ENCODE measurements around the gene ATP10D.

The ATP10D gene

DNA sequence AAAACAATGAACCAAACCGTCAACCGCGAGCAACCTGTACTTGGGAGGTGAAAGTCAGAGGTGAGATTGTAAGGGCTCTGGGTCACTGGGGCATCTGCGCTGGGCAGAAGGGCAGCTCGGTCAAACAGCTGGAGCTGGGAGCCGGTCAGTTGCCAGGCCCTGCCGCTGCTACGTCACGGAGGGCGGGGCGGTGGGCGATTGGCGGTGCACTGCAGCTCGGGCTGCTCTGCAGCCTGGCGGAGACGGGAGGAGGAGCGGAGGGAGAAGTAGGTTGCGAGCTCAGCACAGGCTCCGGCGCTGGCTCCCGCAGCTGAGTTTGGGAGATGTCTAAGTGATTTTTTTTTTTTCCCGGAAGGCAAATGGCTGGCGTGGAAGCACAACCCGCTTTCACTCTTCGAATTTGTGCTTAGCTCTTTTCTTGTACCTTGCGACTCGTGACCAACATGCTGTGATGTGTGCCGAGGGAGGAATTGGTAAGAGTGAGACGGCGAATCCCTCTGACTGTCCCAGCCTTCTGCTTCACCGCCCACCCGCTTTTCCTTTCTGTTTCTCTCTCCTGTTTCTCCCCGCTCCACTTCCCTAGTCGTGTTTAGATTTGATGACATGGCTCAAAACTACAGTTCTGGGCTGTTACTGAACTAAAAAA lies at the start of gene ATP10D:
Gene ATP10D (plus strand): TSS at position 229 of the 646 bp plus-strand sequence. CDS start 27,266 bp downstream, outside the sequence.
- in situ Hi-C loops (cut with MboI; ENCODE audit: low sequenced_read_pairs), result no loop called here

DNA sequence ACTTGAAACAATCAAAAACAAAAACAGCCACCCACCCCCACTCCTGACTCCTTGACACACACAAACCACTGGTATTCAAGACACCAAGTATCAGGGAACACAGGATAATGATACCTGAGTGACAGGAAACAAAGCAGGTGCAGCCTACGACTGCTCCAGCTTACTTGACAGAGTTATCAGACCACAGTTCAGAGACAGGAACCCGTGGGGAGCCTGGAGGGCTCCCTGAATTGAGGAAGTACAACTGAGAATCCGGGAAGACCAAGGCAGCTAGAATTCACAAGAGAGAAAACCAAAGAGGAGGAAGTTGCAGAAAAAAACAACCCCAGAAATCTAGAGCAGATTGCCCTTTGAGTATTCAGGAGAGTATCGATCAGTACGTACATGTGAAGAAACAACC lies 42.1 kb upstream of the ATP10D start:
- in situ Hi-C loops (cut with MboI; ENCODE audit: low sequenced_read_pairs), result no loop called here

DNA sequence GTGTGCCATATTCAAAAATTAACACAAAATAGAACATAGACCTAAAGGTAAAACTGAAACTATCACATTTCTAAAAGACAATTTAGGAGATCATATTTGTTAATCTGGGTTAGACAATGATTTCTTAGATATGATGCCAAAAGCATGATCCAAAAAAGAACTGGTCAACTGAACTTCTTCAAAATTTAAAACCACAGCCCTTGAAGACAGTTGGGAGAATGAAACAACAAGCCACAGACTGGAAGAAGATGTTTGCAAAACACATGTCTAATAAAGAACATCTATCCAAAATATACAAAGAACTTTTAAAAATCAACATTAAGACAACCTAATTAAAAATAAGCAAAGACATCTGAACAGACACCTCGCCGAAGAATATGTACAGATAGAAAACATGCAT lies 41.0 kb upstream of the ATP10D start:
- in situ Hi-C loops (cut with MboI; ENCODE audit: low sequenced_read_pairs), result no loop called here

DNA sequence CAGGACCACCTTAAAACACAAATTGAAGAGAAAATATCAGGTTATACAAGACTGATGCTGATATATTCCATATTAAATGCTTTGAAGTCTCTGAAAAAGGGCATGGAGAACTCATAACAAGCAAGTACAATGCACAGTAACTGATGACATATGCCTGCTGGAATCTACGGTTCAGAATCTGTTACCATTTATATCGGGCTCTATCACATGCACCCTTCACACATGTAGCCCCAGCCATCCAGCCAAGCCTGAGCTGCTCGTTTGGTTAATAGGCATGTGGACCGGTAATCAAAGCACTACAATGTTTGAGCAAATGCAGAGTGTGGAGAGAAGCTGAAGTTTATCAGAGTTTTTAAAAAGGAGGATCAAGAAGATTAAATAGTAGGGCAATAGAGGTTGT lies 33.4 kb upstream of the ATP10D start:
- in situ Hi-C loops (cut with MboI; ENCODE audit: low sequenced_read_pairs), result no loop called here

DNA sequence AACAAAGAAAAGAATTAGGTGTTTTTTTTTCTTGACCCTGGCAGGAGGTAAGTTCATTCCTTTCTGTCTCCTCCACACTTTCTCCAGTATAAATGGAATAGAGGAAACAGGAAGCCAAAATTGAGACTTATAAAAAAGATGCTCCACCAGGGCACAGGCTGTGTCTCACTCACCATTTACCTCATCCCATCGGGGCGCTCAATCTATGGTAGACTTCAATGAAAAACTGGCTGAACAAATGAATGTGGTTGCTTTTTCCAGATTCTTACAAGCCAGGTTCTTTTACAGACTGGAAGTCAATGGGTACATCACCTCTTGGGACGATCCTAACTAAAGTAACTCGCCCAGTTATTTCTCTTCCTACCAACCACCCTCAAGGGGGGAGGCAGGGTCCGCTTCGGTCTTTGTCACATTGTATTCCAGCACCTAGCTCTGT lies 22.3 kb upstream of the ATP10D start:
- in situ Hi-C loops (cut with MboI; ENCODE audit: low sequenced_read_pairs), result no loop called here

DNA sequence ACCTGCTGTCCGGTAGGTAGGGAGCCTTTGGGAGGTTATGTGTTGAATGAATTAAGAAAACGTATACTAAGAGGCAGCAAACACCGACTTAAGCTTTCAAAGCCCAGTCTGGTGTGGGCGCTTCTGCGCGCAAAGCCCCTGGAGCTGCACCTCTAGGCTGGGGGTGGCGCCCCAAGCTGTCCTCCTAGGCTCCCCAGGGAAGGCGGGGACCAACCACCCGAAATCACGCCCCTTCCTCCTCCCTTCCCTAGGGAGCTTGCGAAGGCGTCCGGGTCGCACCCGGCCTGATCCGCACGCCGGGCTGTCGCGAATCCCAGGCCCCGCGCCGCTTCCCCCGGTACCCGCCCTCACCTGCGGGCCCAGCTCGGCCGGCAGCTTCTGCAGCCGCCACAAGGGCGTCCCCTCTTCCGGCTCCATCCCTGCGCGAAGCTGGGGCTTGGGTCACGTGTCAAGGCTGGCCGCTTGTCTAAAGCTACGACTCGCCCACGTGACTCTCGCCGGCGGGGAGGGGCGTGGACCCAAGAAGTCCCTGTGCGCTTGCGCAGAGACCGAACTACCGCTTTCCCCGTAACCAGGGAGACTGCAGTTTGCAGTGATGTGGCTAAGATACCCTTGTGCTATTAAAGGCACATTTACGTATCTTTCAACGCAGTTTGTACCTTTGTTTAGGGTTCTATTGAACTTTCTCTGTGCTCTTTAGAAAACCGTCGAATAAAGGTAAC lies 21.7 kb upstream of the ATP10D start, which contains the start of gene COMMD8:
Gene COMMD8 (minus strand): TSS at position 468 of the 722 bp plus-strand sequence. CDS start 51 bp downstream, at position 417.
- in situ Hi-C loops (cut with MboI; ENCODE audit: low sequenced_read_pairs), result no loop called here

DNA sequence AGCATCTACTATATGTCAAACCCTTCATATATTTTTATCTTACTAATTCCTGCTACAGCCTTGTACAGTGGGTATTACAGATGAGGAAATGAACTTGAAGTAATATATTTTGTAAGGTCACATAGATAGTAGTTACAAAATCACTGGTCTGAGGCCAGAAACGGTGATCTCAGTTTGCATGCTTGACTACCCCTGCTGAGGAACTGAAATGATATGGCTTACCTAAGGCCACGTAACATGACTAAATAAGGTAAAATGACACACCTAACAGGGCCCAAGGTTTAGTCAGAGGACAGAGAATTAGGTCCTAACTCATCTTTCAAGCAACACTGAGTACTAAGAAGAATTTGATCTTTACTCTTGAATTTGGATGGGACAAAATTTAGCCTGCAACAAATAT lies 20.1 kb upstream of the ATP10D start:
- in situ Hi-C loops (cut with MboI; ENCODE audit: low sequenced_read_pairs), result no loop called here

DNA sequence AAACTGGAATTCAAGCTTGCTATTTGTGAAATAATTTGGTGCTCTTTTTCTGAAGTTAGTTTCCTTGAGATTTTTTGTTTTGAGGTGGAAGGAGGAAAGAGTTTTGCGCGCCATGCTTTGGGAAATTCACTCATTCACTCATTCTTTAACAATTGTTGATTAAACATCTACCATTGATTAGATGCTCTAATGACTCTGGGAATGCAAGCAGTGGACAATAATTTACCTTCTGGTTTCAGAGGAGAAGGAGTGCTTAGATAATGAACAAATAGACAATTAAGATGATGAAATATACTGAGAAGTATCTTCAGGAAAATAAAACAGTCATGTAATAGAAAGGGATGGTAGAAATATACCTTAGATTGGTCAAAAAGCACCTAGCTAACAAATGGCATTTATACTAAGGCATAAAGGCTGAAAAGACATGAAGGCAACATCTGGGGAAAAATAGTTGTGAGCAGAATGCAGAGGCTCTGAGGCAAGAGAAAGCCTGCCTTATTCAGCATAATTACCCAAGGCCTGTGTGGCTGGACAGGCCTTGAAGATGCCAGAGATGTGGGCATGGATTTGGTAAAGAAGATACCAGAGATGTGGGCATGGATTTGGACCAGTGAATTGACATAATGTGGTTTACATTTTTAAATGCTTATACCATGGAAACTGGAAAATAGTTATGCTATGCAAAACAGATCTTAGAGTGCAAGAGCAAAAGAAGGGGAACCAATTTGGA lies 18.9 kb upstream of the ATP10D start:
- in situ Hi-C loops (cut with MboI; ENCODE audit: low sequenced_read_pairs), result no loop called here

DNA sequence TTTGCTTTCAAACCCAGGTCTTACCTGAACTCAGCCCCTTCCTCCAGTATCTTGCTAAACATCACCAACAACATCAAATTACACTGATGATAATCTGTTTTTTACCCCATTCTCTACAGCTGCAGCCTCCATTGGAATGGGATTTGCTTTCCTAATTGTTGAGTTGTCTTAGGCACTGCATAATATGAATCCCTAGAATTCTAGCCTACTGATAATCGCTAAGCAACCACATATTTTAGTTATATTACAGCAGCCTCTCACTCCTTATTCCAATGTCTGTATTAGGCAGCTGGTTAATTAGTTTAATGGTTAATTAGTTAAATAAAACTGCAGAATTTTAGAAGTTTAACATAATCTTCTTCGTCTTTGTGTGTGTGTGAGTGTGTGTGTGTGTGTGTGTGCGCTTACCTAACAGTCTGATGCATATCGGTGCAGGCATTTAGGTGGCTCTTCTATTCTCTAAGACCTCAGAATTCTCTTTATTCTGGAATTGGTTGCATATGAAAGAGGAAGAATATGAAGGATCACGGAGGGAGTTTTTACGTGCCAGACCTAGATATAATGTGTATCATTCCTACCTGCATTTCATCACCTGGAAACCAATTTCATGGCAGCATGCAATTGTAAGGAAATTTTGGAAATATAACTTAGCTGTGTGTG lies 16.2 kb upstream of the ATP10D start:
- in situ Hi-C loops (cut with MboI; ENCODE audit: low sequenced_read_pairs), result no loop called here

DNA sequence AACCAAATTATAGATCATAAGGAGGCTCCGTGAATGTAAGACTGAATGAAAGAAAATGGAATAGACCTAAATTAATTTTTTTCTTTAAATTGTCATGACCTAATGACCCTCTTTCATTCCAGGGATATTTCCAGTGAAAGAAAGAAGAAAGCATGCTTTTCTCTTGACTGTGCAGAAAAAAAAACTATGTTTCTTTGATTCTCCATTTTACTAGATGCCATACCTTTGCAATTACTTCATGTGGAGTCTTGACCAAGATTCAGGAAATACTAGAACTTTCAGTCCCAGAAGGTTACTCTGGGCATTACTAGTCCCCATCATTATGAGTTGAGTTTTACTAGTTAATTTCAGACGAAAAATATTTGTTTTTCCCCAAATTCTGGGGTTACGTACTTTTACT lies 15.1 kb upstream of the ATP10D start:
- in situ Hi-C loops (cut with MboI; ENCODE audit: low sequenced_read_pairs), result no loop called here

DNA sequence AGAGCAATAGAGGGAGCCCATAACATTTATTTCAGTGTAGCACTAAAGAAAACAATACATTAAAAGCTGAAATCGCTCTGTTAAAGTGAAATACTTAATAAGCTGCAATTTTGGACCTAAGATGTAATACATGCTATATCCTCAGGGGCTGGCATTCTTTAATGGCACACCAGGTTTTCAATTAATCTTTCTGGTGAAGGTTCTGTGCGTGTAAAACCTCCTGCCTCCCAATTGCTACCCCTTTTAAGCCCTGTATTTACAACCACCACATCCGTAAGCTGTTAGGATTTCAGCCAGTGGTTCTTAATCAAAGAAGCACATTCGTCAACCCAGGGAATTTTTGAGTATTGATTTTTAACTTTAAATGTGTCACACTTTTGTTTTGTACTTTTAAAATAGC lies 14.0 kb upstream of the ATP10D start:
- in situ Hi-C loops (cut with MboI; ENCODE audit: low sequenced_read_pairs), result no loop called here

DNA sequence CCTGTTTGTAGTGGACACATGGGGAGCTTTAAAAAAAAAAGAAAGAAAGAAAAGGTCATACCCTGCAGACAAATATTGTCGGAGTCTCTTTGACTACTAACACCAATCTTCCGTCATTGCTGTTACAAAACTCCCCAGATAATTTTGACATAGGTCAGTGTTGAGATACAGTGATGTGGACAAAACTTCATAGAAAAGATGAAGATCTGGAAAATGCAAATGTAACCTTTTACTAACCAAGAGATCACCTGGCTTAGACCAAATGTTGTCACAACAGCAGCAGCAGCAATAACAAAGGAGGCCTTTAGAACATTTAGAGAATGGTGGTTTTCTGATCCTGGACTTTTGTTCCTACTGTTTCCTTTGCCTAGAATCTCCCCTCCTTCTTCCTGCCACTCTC lies 13.5 kb upstream of the ATP10D start:
- in situ Hi-C loops (cut with MboI; ENCODE audit: low sequenced_read_pairs), result no loop called here

DNA sequence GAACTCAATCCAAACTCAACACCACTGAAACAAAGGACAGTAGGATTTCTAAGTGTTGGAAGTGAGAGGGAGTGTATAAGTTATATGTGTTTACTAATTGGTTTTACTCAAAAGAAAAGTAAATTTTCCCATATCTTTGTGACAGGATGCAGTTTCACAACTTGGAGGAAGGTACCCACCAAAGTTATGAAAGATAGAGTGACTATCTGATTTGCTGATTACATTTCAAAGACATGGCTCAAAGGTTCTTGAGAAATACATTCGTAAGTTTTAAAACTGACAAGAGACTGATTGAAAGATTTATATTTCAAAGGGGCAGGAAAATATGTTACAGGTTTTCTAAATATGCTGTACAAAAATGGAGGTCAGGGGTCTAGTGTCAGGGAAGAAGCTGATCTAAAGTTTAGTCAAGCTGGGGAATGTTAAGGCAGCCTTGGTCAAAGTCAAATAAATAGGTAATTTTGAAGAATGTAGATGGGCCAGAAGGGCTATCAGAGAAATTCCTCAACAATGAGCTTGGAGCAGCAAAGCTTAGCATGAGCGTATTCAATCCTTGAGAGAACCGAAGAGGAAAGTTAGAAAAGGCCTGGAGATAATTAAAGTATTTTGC lies 11.8 kb upstream of the ATP10D start:
- in situ Hi-C loops (cut with MboI; ENCODE audit: low sequenced_read_pairs), result no loop called here

DNA sequence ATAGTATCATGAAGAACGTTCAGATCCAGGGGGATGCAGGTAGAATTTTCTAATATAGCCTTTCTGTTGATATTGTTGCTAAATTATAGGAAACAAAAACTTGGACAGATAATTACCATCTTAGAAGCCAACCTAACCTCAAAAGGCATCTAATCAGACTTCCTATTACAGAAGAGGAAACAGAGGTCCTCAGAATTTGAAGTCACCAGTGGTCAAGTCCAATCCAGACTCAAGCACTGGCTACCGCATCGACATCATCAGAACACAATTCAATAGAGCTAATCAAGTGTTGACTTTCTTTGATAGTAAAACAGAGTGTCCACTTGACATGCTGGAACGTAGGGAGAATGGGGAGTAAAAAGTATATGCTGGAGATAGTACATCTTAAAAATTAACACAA lies 10.3 kb upstream of the ATP10D start:
- in situ Hi-C loops (cut with MboI; ENCODE audit: low sequenced_read_pairs), result no loop called here

DNA sequence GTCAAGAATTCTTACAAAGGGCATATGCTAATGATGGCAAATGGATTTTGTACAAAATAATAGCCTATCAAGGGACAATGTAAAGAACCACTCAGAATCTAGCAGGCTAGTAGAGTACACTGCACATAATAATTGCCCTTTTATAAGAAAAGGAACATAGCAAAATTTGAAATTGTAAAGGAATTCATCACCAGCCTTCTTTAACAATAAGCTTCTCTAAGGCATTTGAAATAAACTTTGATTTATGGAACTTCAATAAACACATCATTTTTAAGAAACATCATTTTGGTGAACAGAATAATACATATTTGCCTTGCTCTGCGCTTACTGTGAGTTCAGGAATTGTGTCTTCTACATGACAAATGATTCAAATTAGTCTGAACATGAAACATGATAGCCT lies 9.7 kb upstream of the ATP10D start:
- in situ Hi-C loops (cut with MboI; ENCODE audit: low sequenced_read_pairs), result no loop called here

DNA sequence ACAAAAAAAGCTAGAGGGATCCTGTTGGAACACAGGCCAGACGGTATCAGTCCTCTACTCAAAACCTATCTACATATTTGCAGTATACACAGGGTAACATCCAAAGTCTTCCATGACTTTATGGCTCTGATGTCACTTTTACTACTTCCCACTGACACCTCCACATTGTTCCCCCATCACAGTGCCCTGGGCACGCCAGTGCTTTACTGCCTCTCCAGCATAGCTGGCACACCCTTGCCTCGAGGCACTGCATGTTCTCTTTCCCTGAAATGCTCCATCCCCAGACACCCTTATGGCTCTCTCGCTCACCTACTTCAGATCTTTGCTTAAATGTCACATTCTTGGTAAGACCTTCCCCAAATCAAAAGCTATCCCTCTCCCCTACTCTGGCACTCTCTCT lies 6.3 kb upstream of the ATP10D start:
- in situ Hi-C loops (cut with MboI; ENCODE audit: low sequenced_read_pairs), result no loop called here

DNA sequence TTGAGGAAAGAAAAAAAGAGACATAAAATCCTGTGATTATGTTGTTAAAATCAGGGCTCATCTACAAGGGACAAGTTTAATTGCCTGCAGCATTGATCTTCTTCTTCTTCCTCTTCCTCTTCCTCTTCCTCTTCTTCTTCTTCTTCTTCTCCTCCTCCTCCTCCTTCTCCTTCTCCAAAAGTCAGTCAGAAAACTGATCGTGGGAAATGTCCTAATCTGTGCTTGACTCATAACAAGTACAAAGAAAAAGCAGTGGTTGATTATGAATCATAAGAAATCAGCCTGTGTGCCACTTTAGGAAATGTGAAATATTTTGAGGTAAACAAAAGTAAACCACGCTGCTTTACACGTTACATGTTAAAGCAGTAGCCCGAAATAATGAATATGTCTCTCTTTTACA lies 2.7 kb upstream of the ATP10D start:
- in situ Hi-C loops (cut with MboI; ENCODE audit: low sequenced_read_pairs), result no loop called here

DNA sequence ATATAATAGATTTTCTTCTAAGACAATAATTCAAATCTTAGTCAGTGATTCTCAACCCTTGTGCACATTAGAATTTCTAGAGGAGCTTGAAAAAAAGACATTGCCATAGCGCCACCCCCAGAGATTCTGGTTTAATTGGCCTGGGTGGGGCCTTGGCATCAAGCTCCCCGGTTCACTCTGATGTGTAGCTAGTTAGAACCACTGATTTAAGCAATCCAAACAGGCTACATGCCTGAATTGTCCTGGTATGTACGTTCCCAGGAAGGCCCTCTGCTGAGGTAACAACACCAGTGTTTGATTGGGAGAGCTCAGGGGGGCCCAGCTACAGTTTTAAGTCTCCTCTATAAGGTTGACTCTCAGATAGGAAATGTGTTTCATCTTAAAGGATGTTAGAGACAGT lies 1.3 kb upstream of the ATP10D start:
- in situ Hi-C loops (cut with MboI; ENCODE audit: low sequenced_read_pairs), result no loop called here

DNA sequence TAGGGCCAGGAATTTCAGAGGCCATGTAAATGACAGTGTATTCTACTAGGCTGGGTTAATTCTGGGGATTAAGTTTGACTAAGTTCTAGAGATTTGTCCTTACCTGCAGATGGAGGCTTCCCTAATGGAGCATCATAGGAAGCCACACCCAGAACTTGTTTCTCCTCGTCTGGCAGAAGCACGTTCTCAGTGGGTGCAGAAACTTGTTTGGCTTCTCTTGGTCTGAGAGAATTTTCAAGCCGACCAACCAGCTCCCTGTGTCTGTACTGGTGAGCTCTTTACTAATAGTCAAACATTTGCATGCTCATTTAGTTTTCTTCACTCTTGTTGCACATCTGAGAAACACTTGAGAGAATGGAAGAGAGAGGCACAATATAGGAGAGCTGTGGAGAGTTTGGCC lies 907 bp upstream of the ATP10D start:
- in situ Hi-C loops (cut with MboI; ENCODE audit: low sequenced_read_pairs), result no loop called here

DNA sequence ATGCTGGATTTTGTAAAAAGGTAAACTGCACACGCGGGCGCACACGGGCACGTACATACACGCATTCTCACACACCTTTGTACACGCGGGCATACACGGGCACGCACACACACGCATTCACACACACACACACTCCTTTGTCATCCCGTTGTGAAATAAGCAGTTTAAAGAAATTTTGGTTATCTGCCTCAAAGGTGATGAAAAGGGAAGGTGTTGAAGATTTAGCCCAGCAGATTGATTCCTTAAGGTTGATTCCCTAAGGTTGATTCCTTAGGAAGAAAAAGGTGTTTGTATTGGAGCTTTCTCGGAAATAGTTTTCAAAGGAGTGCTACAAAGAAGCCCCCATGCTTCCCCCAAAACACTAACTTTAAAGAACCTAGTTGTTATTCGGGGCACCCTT lies 693 bp downstream of the ATP10D start:
- in situ Hi-C loops (cut with MboI; ENCODE audit: low sequenced_read_pairs), result no loop called here

DNA sequence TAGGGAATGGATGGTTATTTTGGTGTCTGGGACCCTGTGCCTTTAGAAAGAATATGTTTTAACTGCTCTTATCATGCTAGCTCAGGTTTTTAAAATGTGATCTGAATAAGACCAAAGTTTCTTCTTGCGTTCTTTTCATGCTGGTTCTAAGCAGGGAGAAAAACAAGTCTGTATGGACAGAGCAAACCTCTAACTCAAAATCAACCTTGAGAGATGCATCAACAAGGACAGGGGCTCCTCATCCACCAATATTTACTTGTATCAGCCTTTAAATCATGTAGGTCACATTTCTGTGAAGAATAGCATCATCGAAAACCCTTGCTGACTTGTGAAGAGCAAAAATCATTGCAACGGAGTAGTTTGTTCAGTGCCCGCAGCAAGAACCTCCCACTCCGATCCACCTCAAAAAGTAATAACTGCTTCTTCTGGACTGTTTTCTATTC lies 1.2 kb downstream of the ATP10D start:
- in situ Hi-C loops (cut with MboI; ENCODE audit: low sequenced_read_pairs), result no loop called here

Measured in HL-60/S4 (cell line).